HG02943 (cell line): Measurements from ENCODE around the gene RNFT1.
"Not testable (repeated sequence)": the region's sequence is repeated elsewhere in the genome, so short reads cannot be mapped to it uniquely, and the experiment has no call there.

Experiments
- ATAC-seq: cut with Tn5 transposase; IDR thresholded peaks from one replicate; pipeline ENCODE4 v1.9.1; 2021; ENCODE audit warnings: mild to moderate bottlenecking, low read depth, moderate library complexity; ENCODE audit not compliant: unreplicated experiment

The RNFT1 gene

GRCh38 chr17:59930768-59931167, 33.8 kb downstream of the RNFT1 start:
- not testable (repeated sequence) for ATAC-seq

- ATAC-seq, result not testable (repeated sequence)
Observed at GRCh38 chr17:59930121-59930520, 34.4 kb downstream of the RNFT1 start.

- not testable (repeated sequence) for ATAC-seq
Observed at GRCh38 chr17:59920637-59921036, 43.9 kb downstream of the RNFT1 start.

- no peak for ATAC-seq
Observed at GRCh38 chr17:59916446-59916845, 48.1 kb downstream of the RNFT1 start.

- no peak for ATAC-seq
Observed at GRCh38 chr17:59914274-59914854, 50.2 kb downstream of the RNFT1 start.

- no peak for ATAC-seq
Observed at GRCh38 chr17:59907467-59907866, 57.1 kb downstream of the RNFT1 start.

GRCh38 chr17:59903455-59903854, 61.1 kb downstream of the RNFT1 start:
- ATAC-seq, result no peak
